LNCaP clone FGC (cell line): ENCODE results near the gene OR7A17.

Experiments
- DNase-seq: peaks from one replicate; pipeline ENCODE4 v3.0.0-alpha.2; 2011; ENCODE audit warnings: low read depth
- H3K4me3 ChIP-seq: 2 replicates; pipeline ENCODE4 v1.5.1; 2011; ENCODE audit warnings: mild to moderate bottlenecking, low read depth, low read length, control low read depth
- TF ChIP-seq, protein P1 (sequence below): IDR thresholded peaks from 2 replicates; pipeline ENCODE4 v1.5.1; 2012; ENCODE audit warnings: mild to moderate bottlenecking; ENCODE audit not compliant: control insufficient read depth, insufficient read depth; ENCODE audit errors: extremely low read depth

OR7A17 gene

DNA sequence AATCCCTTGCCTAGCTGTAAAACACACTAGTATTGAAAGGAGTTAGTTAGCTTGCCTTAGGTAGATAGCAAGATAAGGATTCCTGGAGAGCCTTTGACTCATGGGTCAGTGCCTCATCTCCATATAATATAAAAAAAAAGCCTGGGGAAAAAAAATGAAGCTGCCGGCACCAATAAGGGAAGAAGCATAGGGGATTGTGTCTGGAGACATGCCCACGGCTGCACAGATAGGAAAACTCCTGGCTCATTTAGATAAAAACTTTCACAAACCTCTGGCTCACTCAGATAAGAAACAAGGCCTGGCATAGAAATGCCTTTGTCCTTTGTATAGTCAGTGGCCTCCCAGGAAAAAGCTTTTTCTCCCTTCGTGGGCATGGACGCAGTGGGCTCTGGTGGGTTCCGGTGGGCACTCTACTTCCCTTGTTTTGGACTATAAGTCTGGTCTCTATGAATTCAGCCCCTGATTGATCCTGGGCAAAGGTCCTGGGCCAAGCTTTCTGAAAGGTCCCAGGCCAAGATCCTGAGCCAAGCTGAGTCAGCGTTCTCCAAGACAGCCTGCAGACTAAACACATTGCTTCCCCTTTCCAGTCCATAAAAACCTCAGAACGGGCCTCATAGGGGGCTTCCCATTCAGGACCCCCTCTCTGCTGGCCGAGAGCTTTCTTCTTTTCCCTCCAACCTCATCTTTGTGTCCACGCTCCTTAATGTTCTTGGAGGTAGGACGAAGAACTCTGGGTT, 4.9 kb upstream of the OR7A17 start:
- DNase-seq: no peak
- no peak overlapping the region for H3K4me3 ChIP-seq
- TF ChIP-seq, protein P1, sequence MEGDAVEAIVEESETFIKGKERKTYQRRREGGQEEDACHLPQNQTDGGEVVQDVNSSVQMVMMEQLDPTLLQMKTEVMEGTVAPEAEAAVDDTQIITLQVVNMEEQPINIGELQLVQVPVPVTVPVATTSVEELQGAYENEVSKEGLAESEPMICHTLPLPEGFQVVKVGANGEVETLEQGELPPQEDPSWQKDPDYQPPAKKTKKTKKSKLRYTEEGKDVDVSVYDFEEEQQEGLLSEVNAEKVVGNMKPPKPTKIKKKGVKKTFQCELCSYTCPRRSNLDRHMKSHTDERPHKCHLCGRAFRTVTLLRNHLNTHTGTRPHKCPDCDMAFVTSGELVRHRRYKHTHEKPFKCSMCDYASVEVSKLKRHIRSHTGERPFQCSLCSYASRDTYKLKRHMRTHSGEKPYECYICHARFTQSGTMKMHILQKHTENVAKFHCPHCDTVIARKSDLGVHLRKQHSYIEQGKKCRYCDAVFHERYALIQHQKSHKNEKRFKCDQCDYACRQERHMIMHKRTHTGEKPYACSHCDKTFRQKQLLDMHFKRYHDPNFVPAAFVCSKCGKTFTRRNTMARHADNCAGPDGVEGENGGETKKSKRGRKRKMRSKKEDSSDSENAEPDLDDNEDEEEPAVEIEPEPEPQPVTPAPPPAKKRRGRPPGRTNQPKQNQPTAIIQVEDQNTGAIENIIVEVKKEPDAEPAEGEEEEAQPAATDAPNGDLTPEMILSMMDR: no peak

GRCh38 chr19:14889994-14890642, 4.2 kb upstream of the OR7A17 start:
- DNase-seq: no peak
- no peak overlapping the region for H3K4me3 ChIP-seq
- TF ChIP-seq, protein P1: no peak

GRCh38 chr19:14871619-14872230, 14.2 kb downstream of the OR7A17 start:
- no peak for DNase-seq
- H3K4me3 ChIP-seq: no peak overlapping the region
- TF ChIP-seq, protein P1: peak; percentile 59

DNA sequence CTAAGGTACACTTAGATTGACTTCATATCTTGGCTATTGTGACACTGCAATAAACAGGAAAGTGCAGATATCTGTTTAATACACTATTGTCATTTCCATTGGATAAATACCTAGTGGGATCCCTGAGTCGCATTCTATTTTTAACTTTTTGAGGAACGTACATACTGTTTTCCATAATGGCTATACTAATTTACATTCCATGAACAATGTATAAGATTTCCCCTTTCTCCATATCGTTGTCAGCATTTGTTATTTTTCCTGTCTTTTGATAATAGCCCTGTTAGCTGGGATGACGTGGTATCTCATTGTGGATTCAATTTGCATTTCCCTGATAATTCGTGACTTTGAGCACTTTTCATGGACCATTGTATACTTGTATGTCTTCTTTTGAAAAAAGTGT, 17.4 kb downstream of the OR7A17 start:
- DNase-seq: no peak
- TF ChIP-seq, protein P1: no peak
- no peak overlapping the region for H3K4me3 ChIP-seq

DNA sequence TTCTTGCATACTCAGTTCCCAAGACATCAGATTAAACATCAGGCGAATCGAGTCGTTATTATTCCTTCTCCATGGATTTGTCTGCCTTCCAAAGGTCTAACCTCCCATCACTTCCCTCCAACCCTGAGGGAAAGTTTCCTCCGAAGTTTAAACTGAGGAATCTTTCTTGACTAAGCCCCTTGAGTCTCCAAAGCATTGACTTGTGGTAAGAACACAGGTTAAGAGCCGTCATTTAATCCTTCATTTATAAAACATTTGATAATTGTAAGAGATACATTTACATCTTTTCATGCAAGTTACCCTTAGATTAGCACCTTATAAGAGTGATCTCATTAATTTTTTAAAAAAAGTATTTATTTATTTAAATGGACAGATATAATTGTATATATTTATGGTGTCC, 37.1 kb downstream of the OR7A17 start, which contains the start of gene OR7A10:
OR7A10 (minus strand) TSS at position 101 of the 400 bp plus-strand sequence. CDS start 7,045 bp downstream, outside the sequence.
- no peak for DNase-seq
- no peak within 1 kb of the TSS for H3K4me3 ChIP-seq
- TF ChIP-seq, protein P1: no peak

- H3K4me3 ChIP-seq: no peak overlapping the region
- DNase-seq: no peak
- TF ChIP-seq, protein P1: no peak
Observed at GRCh38 chr19:14843578-14843977, 42.4 kb downstream of the OR7A17 start.
